Common myeloid progenitor, CD34-positive (primary cell): ENCODE measurements around the gene GPNMB.

ENCODE experiments used
- CTCF ChIA-PET: fragments of 350-600 bp; sonication (Branson Sonifier 250); formaldehyde crosslinking; loops from one replicate; lab custom pipeline; 2021; ENCODE audit warnings: antibody characterized with exemption; lab: Charles Lee
- POLR2A ChIA-PET: fragments of 350-600 bp; sonication (Branson Sonifier 250); formaldehyde crosslinking; loops from one replicate; lab custom pipeline; 2021; ENCODE audit warnings: antibody characterized with exemption; lab: Charles Lee
- DNase-seq, 3 donors: peaks; one replicate each; pipeline versions ENCODE4 v3.0.0 to v3.0.0-alpha.2; 2013
- H3K27ac ChIP-seq, 2 experiments: 1 replicate in 1 of 2; 2 replicates in 1 of 2; pipeline ENCODE4 v1.7.0; 2013; ENCODE audit warnings: inconsistent platforms in 2 of 2, low read length in 2 of 2, mild to moderate bottlenecking in 2 of 2, low read depth in 1 of 2, moderate library complexity in 1 of 2; ENCODE audit not compliant: severe bottlenecking in 2 of 2, insufficient read depth in 1 of 2, poor library complexity in 1 of 2
- H3K27me3 ChIP-seq, 5 experiments: replicated peaks in 2 of 5; 1 replicate in 3 of 5; 2 replicates in 2 of 5; pipeline versions ENCODE4 v1.6.1 to v1.7.0; 2013; ENCODE audit warnings: low read length in 4 of 5, mild to moderate bottlenecking in 2 of 5, moderate library complexity in 2 of 5, inconsistent platforms in 1 of 5; ENCODE audit not compliant: insufficient read depth in 5 of 5, control insufficient read depth in 4 of 5
- H3K36me3 ChIP-seq, 4 experiments: 1 replicate in 2 of 4; 2 replicates in 2 of 4; pipeline versions ENCODE4 v1.6.1 to v1.7.0; 2013; ENCODE audit warnings: low read length in 3 of 4, control low read depth in 1 of 4, mild to moderate bottlenecking in 1 of 4; ENCODE audit not compliant: control insufficient read depth in 4 of 4, insufficient read depth in 4 of 4
- H3K4me1 ChIP-seq, 4 experiments: 1 replicate in 3 of 4; 2 replicates in 1 of 4; pipeline versions ENCODE4 v1.6.1 to v1.7.1; 2013; ENCODE audit warnings: low read length in 3 of 4, mild to moderate bottlenecking in 3 of 4, control low read depth in 1 of 4, inconsistent platforms in 1 of 4, moderate library complexity in 1 of 4; ENCODE audit not compliant: control insufficient read depth in 4 of 4, insufficient read depth in 4 of 4; ENCODE audit errors: control extremely low read depth in 1 of 4
- H3K4me3 ChIP-seq, 7 experiments: 1 replicate in 4 of 7; 2 replicates in 3 of 7; pipeline versions ENCODE4 v1.5.1 to v1.7.0; 2013; ENCODE audit warnings: mild to moderate bottlenecking in 7 of 7, low read length in 6 of 7, moderate library complexity in 6 of 7, inconsistent platforms in 2 of 7, low read depth in 2 of 7, control low read depth in 1 of 7; ENCODE audit not compliant: insufficient read depth in 4 of 7, control insufficient read depth in 1 of 7; ENCODE audit errors: extremely low read depth in 1 of 7
- H3K9me3 ChIP-seq, 5 experiments: 1 replicate in 4 of 5; 2 replicates in 1 of 5; pipeline versions ENCODE4 v1.6.1 to v1.7.1; 2013; ENCODE audit warnings: low read length in 4 of 5, mild to moderate bottlenecking in 2 of 5, inconsistent platforms in 1 of 5, low read depth in 1 of 5, moderate library complexity in 1 of 5; ENCODE audit not compliant: control insufficient read depth in 4 of 5, insufficient read depth in 2 of 5; ENCODE audit errors: control extremely low read depth in 1 of 5
- WGBS: methylation state at CpG from one replicate; pipeline ENCODE4 v1.1.5; 2013; ENCODE audit not compliant: insufficient coverage; 5-methylcytosine and 5-hydroxymethylcytosine counted together

The GPNMB gene

GRCh38 chr7:23207021-23207420 lies 39.6 kb upstream of the GPNMB start:
- CTCF ChIA-PET, result interaction anchor here (0.8 to 1.5 kb wide), 2 partner anchors 23 to 52 kb away, joined by 3 to 6 read pairs; no protein-coding TSS in a partner anchor
- POLR2A ChIA-PET, result no interaction called here
- no CpG with 5 or more reads among the region's 2 CpGs for WGBS
- Histone ChIP-seq H3K9me3 (no peaks in the 10 kb centered on the region), H3K27ac (no peak overlapping the region), H3K36me3 (no peaks in the 10 kb centered on the region), H3K4me1 (peaks cover 0 to 8% (median 4%) of the 10 kb centered on the region in 4 experiments), H3K4me3 (peak overlapping the region in 3 of 7 experiments; percentile 47 to 63 (median 57)), H3K27me3 (peaks cover 3 to 24% (median 5%) of the 10 kb centered on the region in 5 experiments)
- no peak for DNase-seq

- Histone ChIP-seq H3K27ac (no peak overlapping the region), H3K4me1 (peaks cover 0 to 8% (median 4%) of the 10 kb centered on the region in 4 experiments), H3K4me3 (no peak overlapping the region), H3K36me3 (no peaks in the 10 kb centered on the region), H3K9me3 (no peaks in the 10 kb centered on the region), H3K27me3 (peaks cover 3 to 24% (median 5%) of the 10 kb centered on the region in 5 experiments)
- ChIA-PET POLR2A (no interaction called here), CTCF (no interaction called here)
- no CpG with 5 or more reads among the region's 3 CpGs for WGBS
- DNase-seq, result no peak
Observed at GRCh38 chr7:23207884-23208283, 38.7 kb upstream of the GPNMB start.

- no peak overlapping the region for H3K27ac ChIP-seq
- POLR2A ChIA-PET, result no interaction called here
Observed at GRCh38 chr7:23208316-23208715, 38.3 kb upstream of the GPNMB start.

GRCh38 chr7:23210506-23210905 lies 36.1 kb upstream of the GPNMB start:
- POLR2A ChIA-PET, result no interaction called here

More at GRCh38 chr7:23208316-23208715, 38.3 kb upstream of the GPNMB start:
- DNase-seq, result no peak
- H3K36me3 ChIP-seq, result no peaks in the 10 kb centered on the region
- peaks cover 0 to 8% (median 4%) of the 10 kb centered on the region in 4 experiments for H3K4me1 ChIP-seq
- H3K27me3 ChIP-seq, result peaks cover 3 to 24% (median 5%) of the 10 kb centered on the region in 5 experiments
- no peak overlapping the region for H3K4me3 ChIP-seq
- no peaks in the 10 kb centered on the region for H3K9me3 ChIP-seq
- CTCF ChIA-PET, result interaction anchor here (1.3 kb wide), 1 partner anchor 8 kb away, joined by 8 read pairs; no protein-coding TSS in a partner anchor
- no CpG with 5 or more reads among the region's 4 CpGs for WGBS

GRCh38 chr7:23211589-23211988 lies 35.0 kb upstream of the GPNMB start:
- Histone ChIP-seq H3K4me1 (peaks cover 0 to 4% (median 2%) of the 10 kb centered on the region in 4 experiments), H3K27ac (no peak overlapping the region), H3K9me3 (no peaks in the 10 kb centered on the region), H3K36me3 (no peaks in the 10 kb centered on the region), H3K4me3 (no peak overlapping the region), H3K27me3 (peaks cover 0 to 14% (median 0%) of the 10 kb centered on the region in 5 experiments)
- ChIA-PET POLR2A (no interaction called here), CTCF (no interaction called here)
- DNase-seq, result no peak
- 95% methylated on average over 10 of the region's 11 CpGs for WGBS

More at GRCh38 chr7:23210506-23210905, 36.1 kb upstream of the GPNMB start:
- Histone ChIP-seq H3K4me1 (peaks cover 0 to 7% (median 3%) of the 10 kb centered on the region in 4 experiments), H3K27ac (no peak overlapping the region), H3K9me3 (no peaks in the 10 kb centered on the region), H3K36me3 (no peaks in the 10 kb centered on the region), H3K27me3 (peaks cover 2 to 19% (median 5%) of the 10 kb centered on the region in 5 experiments), H3K4me3 (no peak overlapping the region)
- WGBS, result 100% methylated on average over 2 of the region's 2 CpGs
- no peak for DNase-seq
- CTCF ChIA-PET, result interaction anchor here (0.7 kb wide), 1 partner anchor 15 kb away, joined by 3 read pairs; no protein-coding TSS in a partner anchor

GRCh38 chr7:23212395-23212794 lies 34.2 kb upstream of the GPNMB start:
- H3K4me3 ChIP-seq, result no peak overlapping the region
- no peak for DNase-seq
- H3K4me1 ChIP-seq, result peaks cover 0 to 6% (median 2%) of the 10 kb centered on the region in 4 experiments
- no peaks in the 10 kb centered on the region for H3K36me3 ChIP-seq
- 92% methylated on average over 2 of the region's 2 CpGs for WGBS
- H3K9me3 ChIP-seq, result no peaks in the 10 kb centered on the region
- H3K27ac ChIP-seq, result no peak overlapping the region
- ChIA-PET POLR2A (no interaction called here), CTCF (interaction anchor here (1.1 kb wide), 1 partner anchor 10 kb away, joined by 3 read pairs; no protein-coding TSS in a partner anchor)
- peaks cover 0 to 8% (median 0%) of the 10 kb centered on the region in 5 experiments for H3K27me3 ChIP-seq

GRCh38 chr7:23212841-23213240 lies 33.7 kb upstream of the GPNMB start:
- Histone ChIP-seq H3K27me3 (peaks cover 0 to 8% (median 0%) of the 10 kb centered on the region in 5 experiments), H3K36me3 (no peaks in the 10 kb centered on the region), H3K9me3 (no peaks in the 10 kb centered on the region), H3K27ac (no peak overlapping the region), H3K4me1 (peaks cover 0 to 6% (median 2%) of the 10 kb centered on the region in 4 experiments), H3K4me3 (no peak overlapping the region)
- 100% methylated on average over 1 of the region's 4 CpGs for WGBS
- CTCF ChIA-PET, result interaction anchor here (1.1 kb wide), 1 partner anchor 10 kb away, joined by 3 read pairs; no protein-coding TSS in a partner anchor
- POLR2A ChIA-PET, result no interaction called here
- no peak for DNase-seq
